HEK293 (cell line): ENCODE measurements around the gene SAMD14.

Experiments used
- GFI1B ChIP-seq: fragments of 450-650 bp; formaldehyde crosslinking; IDR thresholded peaks from 2 replicates; pipeline ENCODE4 v1.5.1; 2016; ENCODE audit warnings: missing biosample characterization, missing genetic modification characterization
- GLIS2 ChIP-seq: fragments of 450-650 bp; formaldehyde crosslinking; IDR thresholded peaks from 2 replicates; pipeline ENCODE4 v1.5.1; 2016; ENCODE audit warnings: missing biosample characterization, missing genetic modification characterization
- KLF10 ChIP-seq: fragments of 450-650 bp; IDR thresholded peaks from 2 replicates; pipeline ENCODE4 v1.5.1; 2018; ENCODE audit warnings: missing biosample characterization, mild to moderate bottlenecking, missing genetic modification characterization
- SP7 ChIP-seq: fragments of 450-650 bp; formaldehyde crosslinking; IDR thresholded peaks from 2 replicates; pipeline ENCODE4 v1.5.1; 2016; ENCODE audit warnings: missing biosample characterization, missing genetic modification characterization
- YY1 ChIP-seq: fragments of 450-650 bp; formaldehyde crosslinking; IDR thresholded peaks from 2 replicates; pipeline ENCODE4 v1.5.1; 2018; ENCODE audit warnings: missing biosample characterization, missing genetic modification characterization
- ZBTB10 ChIP-seq: fragments of 450-650 bp; formaldehyde crosslinking; IDR thresholded peaks from 2 replicates; pipeline ENCODE4 v1.5.1; 2016; ENCODE audit warnings: missing biosample characterization, missing genetic modification characterization
- ZFP69B ChIP-seq: fragments of 450-650 bp; formaldehyde crosslinking; IDR thresholded peaks from 2 replicates; pipeline ENCODE4 v1.5.1; 2016; ENCODE audit warnings: missing biosample characterization, missing genetic modification characterization
- ZNF138 ChIP-seq: fragments of 450-650 bp; formaldehyde crosslinking; IDR thresholded peaks from 2 replicates; pipeline ENCODE4 v1.5.1; 2016; ENCODE audit warnings: missing biosample characterization, missing genetic modification characterization, borderline replicate concordance
- ZNF157 ChIP-seq: fragments of 450-650 bp; formaldehyde crosslinking; IDR thresholded peaks from 2 replicates; pipeline ENCODE4 v1.5.1; 2016; ENCODE audit warnings: missing biosample characterization, missing genetic modification characterization
- ZNF19 ChIP-seq: fragments of 450-650 bp; formaldehyde crosslinking; IDR thresholded peaks from 2 replicates; pipeline ENCODE4; 2016; ENCODE audit warnings: missing biosample characterization, missing genetic modification characterization, low read depth
- ZNF2 ChIP-seq: fragments of 450-650 bp; formaldehyde crosslinking; IDR thresholded peaks from 2 replicates; pipeline ENCODE4 v1.5.1; 2016; ENCODE audit warnings: missing biosample characterization, missing genetic modification characterization
- ZNF202 ChIP-seq: fragments of 450-650 bp; formaldehyde crosslinking; IDR thresholded peaks from 2 replicates; pipeline ENCODE4 v1.5.1; 2016; ENCODE audit warnings: missing biosample characterization, missing genetic modification characterization, borderline replicate concordance
- ZNF239 ChIP-seq: fragments of 450-650 bp; formaldehyde crosslinking; IDR thresholded peaks from 2 replicates; pipeline ENCODE4 v1.5.1; 2016; ENCODE audit warnings: missing biosample characterization, missing genetic modification characterization
- ZNF366 ChIP-seq: fragments of 450-650 bp; formaldehyde crosslinking; conservative IDR thresholded peaks from 2 replicates; pipeline ENCODE4 v1.5.1; 2016; ENCODE audit warnings: missing biosample characterization, missing genetic modification characterization
- ZNF501 ChIP-seq: fragments of 450-650 bp; formaldehyde crosslinking; IDR thresholded peaks from 2 replicates; pipeline ENCODE4 v1.5.1; 2016; ENCODE audit warnings: missing biosample characterization, missing genetic modification characterization
- ZNF560 ChIP-seq: fragments of 450-650 bp; formaldehyde crosslinking; IDR thresholded peaks from 2 replicates; pipeline ENCODE4 v1.5.1; 2017; ENCODE audit warnings: missing biosample characterization, missing genetic modification characterization, borderline replicate concordance
- ZNF600 ChIP-seq: fragments of 450-650 bp; formaldehyde crosslinking; IDR thresholded peaks from 2 replicates; pipeline ENCODE4 v1.5.1; 2016; ENCODE audit warnings: missing biosample characterization, missing genetic modification characterization
- ZNF654 ChIP-seq: fragments of 450-650 bp; formaldehyde crosslinking; IDR thresholded peaks from 2 replicates; pipeline ENCODE4 v1.5.1; 2016; ENCODE audit warnings: low read depth, missing biosample characterization, missing genetic modification characterization
- ZNF677 ChIP-seq: fragments of 450-650 bp; IDR thresholded peaks from 2 replicates; pipeline ENCODE4 v1.5.0; 2018; ENCODE audit warnings: missing biosample characterization, mild to moderate bottlenecking, missing genetic modification characterization, moderate library complexity
- ZNF777 ChIP-seq: fragments of 450-650 bp; formaldehyde crosslinking; IDR thresholded peaks from 2 replicates; pipeline ENCODE4 v1.5.1; 2017; ENCODE audit warnings: missing biosample characterization, missing genetic modification characterization, borderline replicate concordance
- ZNF843 ChIP-seq: fragments of 450-650 bp; formaldehyde crosslinking; IDR thresholded peaks from 2 replicates; pipeline ENCODE4 v1.5.1; 2016; ENCODE audit warnings: missing biosample characterization, missing genetic modification characterization
- TF ChIP-seq, protein P1 (sequence below): fragments of 450-650 bp; formaldehyde crosslinking; IDR thresholded peaks from 2 replicates; pipeline ENCODE4 v1.5.1; 2016; ENCODE audit warnings: missing biosample characterization, missing genetic modification characterization
- TF ChIP-seq, protein P2 (sequence below): fragments of 450-650 bp; formaldehyde crosslinking; IDR thresholded peaks from 2 replicates; pipeline ENCODE4; 2016; ENCODE audit warnings: missing biosample characterization, missing genetic modification characterization
- TF ChIP-seq, protein P3 (sequence below): fragments of 450-650 bp; formaldehyde crosslinking; IDR thresholded peaks from 2 replicates; pipeline ENCODE4 v1.5.1; 2016; ENCODE audit warnings: missing biosample characterization, missing genetic modification characterization
- TF ChIP-seq, protein P4 (sequence below): fragments of 450-650 bp; formaldehyde crosslinking; conservative IDR thresholded peaks from 2 replicates; pipeline ENCODE4 v1.5.1; 2016; ENCODE audit warnings: low read depth, missing biosample characterization, missing genetic modification characterization

The SAMD14 gene

GRCh38 chr17:50169121-50169764, 39.3 kb upstream of the SAMD14 start (continued):
- TF ChIP-seq GFI1B (tag by site-specific recombination): no peak
- peak; percentile 94 for TF ChIP-seq ZBTB10 (tag by site-specific recombination)
- TF ChIP-seq ZNF202: no peak
- peak; percentile 100 for TF ChIP-seq ZNF654 (tag by site-specific recombination)
- TF ChIP-seq, protein P1, sequence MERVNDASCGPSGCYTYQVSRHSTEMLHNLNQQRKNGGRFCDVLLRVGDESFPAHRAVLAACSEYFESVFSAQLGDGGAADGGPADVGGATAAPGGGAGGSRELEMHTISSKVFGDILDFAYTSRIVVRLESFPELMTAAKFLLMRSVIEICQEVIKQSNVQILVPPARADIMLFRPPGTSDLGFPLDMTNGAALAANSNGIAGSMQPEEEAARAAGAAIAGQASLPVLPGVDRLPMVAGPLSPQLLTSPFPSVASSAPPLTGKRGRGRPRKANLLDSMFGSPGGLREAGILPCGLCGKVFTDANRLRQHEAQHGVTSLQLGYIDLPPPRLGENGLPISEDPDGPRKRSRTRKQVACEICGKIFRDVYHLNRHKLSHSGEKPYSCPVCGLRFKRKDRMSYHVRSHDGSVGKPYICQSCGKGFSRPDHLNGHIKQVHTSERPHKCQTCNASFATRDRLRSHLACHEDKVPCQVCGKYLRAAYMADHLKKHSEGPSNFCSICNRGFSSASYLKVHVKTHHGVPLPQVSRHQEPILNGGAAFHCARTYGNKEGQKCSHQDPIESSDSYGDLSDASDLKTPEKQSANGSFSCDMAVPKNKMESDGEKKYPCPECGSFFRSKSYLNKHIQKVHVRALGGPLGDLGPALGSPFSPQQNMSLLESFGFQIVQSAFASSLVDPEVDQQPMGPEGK (tag by site-specific recombination): peak; percentile 86
- 0 out of 2 replicates have a peak, but pooled peaks have one; percentile 27 for TF ChIP-seq ZNF239 (tag by site-specific recombination)
- TF ChIP-seq ZNF501 (tag by site-specific recombination): peak; percentile 85
- no peak for TF ChIP-seq ZNF777
- TF ChIP-seq SP7 (tag by site-specific recombination): peak; percentile 83
- TF ChIP-seq, protein P2, sequence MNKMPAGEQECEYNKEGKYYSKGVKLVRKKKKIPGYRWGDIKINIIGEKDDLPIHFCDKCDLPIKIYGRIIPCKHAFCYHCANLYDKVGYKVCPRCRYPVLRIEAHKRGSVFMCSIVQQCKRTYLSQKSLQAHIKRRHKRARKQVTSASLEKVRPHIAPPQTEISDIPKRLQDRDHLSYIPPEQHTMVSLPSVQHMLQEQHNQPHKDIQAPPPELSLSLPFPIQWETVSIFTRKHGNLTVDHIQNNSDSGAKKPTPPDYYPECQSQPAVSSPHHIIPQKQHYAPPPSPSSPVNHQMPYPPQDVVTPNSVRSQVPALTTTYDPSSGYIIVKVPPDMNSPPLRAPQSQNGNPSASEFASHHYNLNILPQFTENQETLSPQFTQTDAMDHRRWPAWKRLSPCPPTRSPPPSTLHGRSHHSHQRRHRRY: peak; percentile 65; the same call in 1 of the 2 replicates
- TF ChIP-seq YY1 (tag by site-specific recombination): no peak
- peak; percentile 89 for TF ChIP-seq ZFP69B (tag by site-specific recombination)
- TF ChIP-seq ZNF843: peak; percentile 61
- TF ChIP-seq ZNF366 (tag by site-specific recombination): no peak
- no peak for TF ChIP-seq ZNF560 (tag by site-specific recombination)
- no peak for TF ChIP-seq ZNF138 (tag by site-specific recombination)
- TF ChIP-seq, protein P3, sequence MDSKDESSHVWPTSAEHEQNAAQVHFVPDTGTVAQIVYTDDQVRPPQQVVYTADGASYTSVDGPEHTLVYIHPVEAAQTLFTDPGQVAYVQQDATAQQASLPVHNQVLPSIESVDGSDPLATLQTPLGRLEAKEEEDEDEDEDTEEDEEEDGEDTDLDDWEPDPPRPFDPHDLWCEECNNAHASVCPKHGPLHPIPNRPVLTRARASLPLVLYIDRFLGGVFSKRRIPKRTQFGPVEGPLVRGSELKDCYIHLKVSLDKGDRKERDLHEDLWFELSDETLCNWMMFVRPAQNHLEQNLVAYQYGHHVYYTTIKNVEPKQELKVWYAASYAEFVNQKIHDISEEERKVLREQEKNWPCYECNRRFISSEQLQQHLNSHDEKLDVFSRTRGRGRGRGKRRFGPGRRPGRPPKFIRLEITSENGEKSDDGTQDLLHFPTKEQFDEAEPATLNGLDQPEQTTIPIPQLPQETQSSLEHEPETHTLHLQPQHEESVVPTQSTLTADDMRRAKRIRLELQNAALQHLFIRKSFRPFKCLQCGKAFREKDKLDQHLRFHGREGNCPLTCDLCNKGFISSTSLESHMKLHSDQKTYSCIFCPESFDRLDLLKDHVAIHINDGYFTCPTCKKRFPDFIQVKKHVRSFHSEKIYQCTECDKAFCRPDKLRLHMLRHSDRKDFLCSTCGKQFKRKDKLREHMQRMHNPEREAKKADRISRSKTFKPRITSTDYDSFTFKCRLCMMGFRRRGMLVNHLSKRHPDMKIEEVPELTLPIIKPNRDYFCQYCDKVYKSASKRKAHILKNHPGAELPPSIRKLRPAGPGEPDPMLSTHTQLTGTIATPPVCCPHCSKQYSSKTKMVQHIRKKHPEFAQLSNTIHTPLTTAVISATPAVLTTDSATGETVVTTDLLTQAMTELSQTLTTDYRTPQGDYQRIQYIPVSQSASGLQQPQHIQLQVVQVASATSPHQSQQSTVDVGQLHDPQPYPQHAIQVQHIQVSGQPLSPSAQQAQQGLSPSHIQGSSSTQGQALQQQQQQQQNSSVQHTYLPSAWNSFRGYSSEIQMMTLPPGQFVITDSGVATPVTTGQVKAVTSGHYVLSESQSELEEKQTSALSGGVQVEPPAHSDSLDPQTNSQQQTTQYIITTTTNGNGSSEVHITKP (tag by site-specific recombination): peak; percentile 47; the same call in 1 of the 2 replicates
- TF ChIP-seq ZNF2: peak; percentile 88
- no peak for TF ChIP-seq ZNF677 (tag by site-specific recombination)
- TF ChIP-seq ZNF600 (tag by site-specific recombination): 0 out of 2 replicates have a peak, but pooled peaks have one; percentile 18
- peak; percentile 82 for TF ChIP-seq GLIS2 (tag by site-specific recombination)
- TF ChIP-seq, protein P4, sequence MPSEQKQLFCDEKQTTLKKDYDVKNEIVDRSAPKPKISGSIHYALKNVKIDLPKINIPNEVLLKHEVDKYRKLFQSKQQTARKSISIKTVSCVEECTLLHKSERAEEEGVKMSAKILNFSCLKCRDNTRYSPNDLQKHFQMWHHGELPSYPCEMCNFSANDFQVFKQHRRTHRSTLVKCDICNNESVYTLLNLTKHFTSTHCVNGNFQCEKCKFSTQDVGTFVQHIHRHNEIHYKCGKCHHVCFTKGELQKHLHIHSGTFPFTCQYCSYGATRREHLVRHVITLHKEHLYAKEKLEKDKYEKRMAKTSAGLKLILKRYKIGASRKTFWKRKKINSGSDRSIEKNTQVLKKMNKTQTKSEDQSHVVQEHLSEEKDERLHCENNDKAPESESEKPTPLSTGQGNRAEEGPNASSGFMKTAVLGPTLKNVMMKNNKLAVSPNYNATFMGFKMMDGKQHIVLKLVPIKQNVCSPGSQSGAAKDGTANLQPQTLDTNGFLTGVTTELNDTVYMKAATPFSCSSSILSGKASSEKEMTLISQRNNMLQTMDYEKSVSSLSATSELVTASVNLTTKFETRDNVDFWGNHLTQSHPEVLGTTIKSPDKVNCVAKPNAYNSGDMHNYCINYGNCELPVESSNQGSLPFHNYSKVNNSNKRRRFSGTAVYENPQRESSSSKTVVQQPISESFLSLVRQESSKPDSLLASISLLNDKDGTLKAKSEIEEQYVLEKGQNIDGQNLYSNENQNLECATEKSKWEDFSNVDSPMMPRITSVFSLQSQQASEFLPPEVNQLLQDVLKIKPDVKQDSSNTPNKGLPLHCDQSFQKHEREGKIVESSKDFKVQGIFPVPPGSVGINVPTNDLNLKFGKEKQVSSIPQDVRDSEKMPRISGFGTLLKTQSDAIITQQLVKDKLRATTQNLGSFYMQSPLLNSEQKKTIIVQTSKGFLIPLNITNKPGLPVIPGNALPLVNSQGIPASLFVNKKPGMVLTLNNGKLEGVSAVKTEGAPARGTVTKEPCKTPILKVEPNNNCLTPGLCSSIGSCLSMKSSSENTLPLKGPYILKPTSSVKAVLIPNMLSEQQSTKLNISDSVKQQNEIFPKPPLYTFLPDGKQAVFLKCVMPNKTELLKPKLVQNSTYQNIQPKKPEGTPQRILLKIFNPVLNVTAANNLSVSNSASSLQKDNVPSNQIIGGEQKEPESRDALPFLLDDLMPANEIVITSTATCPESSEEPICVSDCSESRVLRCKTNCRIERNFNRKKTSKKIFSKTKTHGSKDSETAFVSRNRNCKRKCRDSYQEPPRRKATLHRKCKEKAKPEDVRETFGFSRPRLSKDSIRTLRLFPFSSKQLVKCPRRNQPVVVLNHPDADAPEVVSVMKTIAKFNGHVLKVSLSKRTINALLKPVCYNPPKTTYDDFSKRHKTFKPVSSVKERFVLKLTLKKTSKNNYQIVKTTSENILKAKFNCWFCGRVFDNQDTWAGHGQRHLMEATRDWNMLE (tag by site-specific recombination): no peak; the same call in 1 of the 2 replicates
- no peak for TF ChIP-seq ZNF19 (tag by site-specific recombination)
- TF ChIP-seq ZNF157 (tag by site-specific recombination): 0 out of 2 replicates have a peak, but pooled peaks have one; percentile 20
- TF ChIP-seq KLF10 (tag by site-specific recombination): no peak; the same call in 1 of the 2 replicates
